Endothelial cell of umbilical vein (primary cell): ENCODE results near the gene NR3C2. TPM values are rescaled to one million over a fixed set of nuclear protein-coding genes. Genes with fewer than 3 reads are reported as not detected.

Source experiments
- BruUV-seq: library from RNA; stranded (reverse); fragments of 400-500 nt; replicated peaks from 2 replicates; lab custom pipeline; 2021; lab: Mats Ljungman, UMichigan
- CTCF ChIA-PET: fragments of 300-600, 350-600 bp; sonication (Branson Sonifier 250); formaldehyde crosslinking; loops from one replicate; lab custom pipeline; 2021; ENCODE audit warnings: antibody characterized with exemption, inconsistent platforms; lab: Charles Lee
- POLR2A ChIA-PET: fragments of 300-600, 350-600 bp; sonication (Branson Sonifier 250); formaldehyde crosslinking; loops from one replicate; lab custom pipeline; 2021; ENCODE audit warnings: antibody characterized with exemption, inconsistent platforms; lab: Charles Lee
- DNase-seq: peaks from one replicate; pipeline ENCODE4 v3.0.0-alpha.2; 2011; ENCODE audit warnings: low read depth, low spot score
- FAIRE-seq: peaks from 2 replicates; lab custom pipeline; 2011; peaks lifted over from hg19 to GRCh38; lab: Jason Lieb, UNC
- H2AFZ ChIP-seq: 2 replicates; pipeline ENCODE4 v1.6.0; 2012; ENCODE audit warnings: low read depth, low read length, control low read depth, inconsistent platforms
- H3K27ac ChIP-seq: 2 replicates; pipeline ENCODE4 v1.5.1; 2011; ENCODE audit warnings: low read depth, mild to moderate bottlenecking, control low read depth, low read length, moderate library complexity; ENCODE audit not compliant: insufficient read depth
- H3K27me3 ChIP-seq, 2 experiments: 2 replicates each; pipeline versions ENCODE4 v1.6.0 to v1.6.1; 2011; ENCODE audit warnings: low read length in 2 of 2, mixed read lengths in 1 of 2; ENCODE audit not compliant: control insufficient read depth in 2 of 2, insufficient read depth in 2 of 2
- H3K36me3 ChIP-seq, 2 experiments: 2 replicates in 1 of 2; 3 replicates in 1 of 2; pipeline ENCODE4 v1.5.1; 2011; ENCODE audit warnings: low read length in 2 of 2, mild to moderate bottlenecking in 1 of 2, moderate library complexity in 1 of 2; ENCODE audit not compliant: control insufficient read depth in 2 of 2, insufficient read depth in 2 of 2; ENCODE audit errors: extremely low read depth in 1 of 2
- H3K4me1 ChIP-seq: 3 replicates; pipeline ENCODE4 v1.5.1; 2011; ENCODE audit warnings: mild to moderate bottlenecking, low read length; ENCODE audit not compliant: control insufficient read depth, insufficient read depth; ENCODE audit errors: extremely low read depth
- H3K4me2 ChIP-seq: 2 replicates; pipeline ENCODE4 v1.6.1; 2011; ENCODE audit warnings: low read length, control low read depth, mixed read lengths; ENCODE audit not compliant: insufficient read depth
- H3K4me3 ChIP-seq, 3 experiments: fragments of 200-600 bp in 1 of 3; sonication (generic), shearing (Covaris generic) in 1 of 3; replicated peaks in 1 of 3; 2 replicates each; pipeline ENCODE4 v1.5.1; 2011 to 2016; ENCODE audit warnings: control low read depth in 3 of 3, low read length in 3 of 3, mild to moderate bottlenecking in 2 of 3, inconsistent platforms in 1 of 3, low read depth in 1 of 3, moderate library complexity in 1 of 3; ENCODE audit not compliant: insufficient read depth in 1 of 3
- H3K79me2 ChIP-seq: 2 replicates; pipeline ENCODE4 v1.6.0; 2012; ENCODE audit warnings: low read length, inconsistent platforms; ENCODE audit not compliant: control insufficient read depth, insufficient read depth
- H3K9ac ChIP-seq: replicated peaks from 2 replicates; pipeline ENCODE3; 2011; ENCODE audit warnings: low read length, control low read depth; ENCODE audit not compliant: insufficient read depth; ENCODE audit errors: extremely low read depth
- H3K9me1 ChIP-seq: replicated peaks from 3 replicates; pipeline ENCODE4 v1.6.0; 2011; ENCODE audit warnings: mild to moderate bottlenecking, low read length; ENCODE audit not compliant: control insufficient read depth, insufficient read depth; ENCODE audit errors: extremely low read depth
- H3K9me3 ChIP-seq: replicated peaks from 2 replicates; pipeline ENCODE4 v1.5.1; 2012; ENCODE audit warnings: low read length, inconsistent platforms; ENCODE audit not compliant: control insufficient read depth, insufficient read depth
- H4K20me1 ChIP-seq: replicated peaks from 2 replicates; pipeline ENCODE3; 2011; ENCODE audit warnings: mild to moderate bottlenecking, low read length; ENCODE audit not compliant: control insufficient read depth, insufficient read depth; ENCODE audit errors: extremely low read depth
- EZH2 ChIP-seq: IDR thresholded peaks from 2 replicates; pipeline ENCODE4 v1.6.1; 2012; ENCODE audit warnings: borderline replicate concordance, low read depth, mild to moderate bottlenecking, moderate library complexity, low read length, inconsistent platforms; ENCODE audit not compliant: severe bottlenecking
- FOS ChIP-seq: IDR thresholded peaks from 2 replicates; pipeline ENCODE4 v1.6.1; 2011; ENCODE audit warnings: mild to moderate bottlenecking, low read length, moderate library complexity, borderline replicate concordance; ENCODE audit not compliant: insufficient read depth
- GATA2 ChIP-seq: IDR thresholded peaks from 2 replicates; pipeline ENCODE4 v1.7.0; 2011; ENCODE audit warnings: low read depth, mild to moderate bottlenecking, moderate library complexity, mixed read lengths, low read length; ENCODE audit not compliant: insufficient read length, insufficient read depth
- JUN ChIP-seq: IDR thresholded peaks from 2 replicates; pipeline ENCODE4 v1.6.1; 2011; ENCODE audit warnings: borderline replicate concordance, low read depth; ENCODE audit not compliant: insufficient read length, insufficient read depth
- MAX ChIP-seq: IDR thresholded peaks from 2 replicates; pipeline ENCODE4 v1.6.1; 2011; ENCODE audit not compliant: insufficient read depth, insufficient read length
- MYC ChIP-seq: IDR thresholded peaks from one replicate; pipeline ENCODE4 v1.6.1; 2011; ENCODE audit warnings: mild to moderate bottlenecking, low read depth, low read length
- POLR2A ChIP-seq: IDR thresholded peaks from 2 replicates; pipeline ENCODE4 v1.6.1; 2012; ENCODE audit warnings: low read depth, mild to moderate bottlenecking, control low read depth, low read length
- POLR2AphosphoS5 ChIP-seq: IDR thresholded peaks from 2 replicates; pipeline ENCODE4 v1.6.1; 2012; ENCODE audit warnings: low read depth, mild to moderate bottlenecking, control low read depth, low read length, moderate library complexity; ENCODE audit not compliant: insufficient read depth
- dilution Hi-C: fragments of 300-500 bp; cut with MboI; formaldehyde crosslinking; loops from one replicate; pipeline ENCODE4 v1.15.0; 2019; ENCODE audit warnings: low sequenced_read_pairs; ENCODE audit not compliant: extremely low pct_ligation_motif_present
- intact Hi-C: fragments of 100-400 bp; cut with micrococcal nuclease; formaldehyde crosslinking; loops from one replicate; pipeline ENCODE4 v1.10.0; 2022
- polyA plus RNA-seq, 4 experiments: library from polyadenylated mRNA; depleted of rRNA in 3 of 4; stranded (reverse) in 3 of 4; unstranded in 1 of 4; fragments of >200 nt; gene quantifications; 2 replicates each; pipeline versions ENCODE4 v1.2.1 to v1.2.3, GENCODE V29; 2011 to 2012; ENCODE audit warnings: missing spikeins in 1 of 4
- total RNA-seq: library from RNA; stranded (reverse); gene quantifications from 2 replicates; pipeline ENCODE4 v1.2.3, GENCODE V29; 2021
- TF ChIP-seq, protein P1 (sequence below), 2 donors: IDR thresholded peaks; 1 replicate in 1 of 2; 2 replicates in 1 of 2; pipeline ENCODE4 v1.5.1; 2011; ENCODE audit warnings: low read length in 2 of 2, mild to moderate bottlenecking in 2 of 2, moderate library complexity in 2 of 2, control low read depth in 1 of 2, inconsistent platforms in 1 of 2, low read depth in 1 of 2; ENCODE audit not compliant: insufficient read depth in 1 of 2; ENCODE audit errors: extremely low read depth in 1 of 2

NR3C2 gene
- total and polyA plus RNA-seq, 2 donors (not counting 3 experiments of a cell fraction or from before 2014, with no cell fraction given) = 4.8 to 16.4 TPM

DNA sequence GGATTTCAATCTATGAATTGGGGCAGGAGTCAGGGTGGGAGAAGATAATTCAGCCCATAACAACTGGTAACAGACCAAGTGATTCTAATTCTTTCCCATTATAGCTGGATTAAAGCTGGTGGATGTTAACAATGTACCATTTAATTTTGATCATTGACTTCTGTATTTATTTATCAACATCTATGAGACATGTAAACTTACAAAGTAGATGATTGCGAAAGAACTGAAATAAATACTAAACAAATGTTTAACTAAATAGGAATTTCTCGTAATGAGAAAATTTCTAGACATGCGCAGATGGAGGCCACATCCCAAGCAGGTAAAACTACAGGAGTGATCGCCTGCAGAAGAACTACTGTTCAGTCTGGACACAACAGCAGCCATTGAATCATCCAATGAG lies 107.1 kb downstream of the NR3C2 start:
- H3K79me2 ChIP-seq = no peaks in the 10 kb centered on the region
- H3K27ac ChIP-seq = no peak overlapping the region
- no peak overlapping the region for H2AFZ ChIP-seq
- H3K4me2 ChIP-seq = no peak overlapping the region
- no peaks in the 10 kb centered on the region for H3K9me1 ChIP-seq
- H3K36me3 ChIP-seq = no peaks in the 10 kb centered on the region
- H3K4me3 ChIP-seq = no peak overlapping the region
- intact Hi-C loops = no loop called here
- no peaks in the 10 kb centered on the region for H3K9me3 ChIP-seq
- no peaks in the 10 kb centered on the region for H3K4me1 ChIP-seq
- H3K27me3 ChIP-seq = no peaks in the 10 kb centered on the region
- ChIA-PET POLR2A (no interaction called here), CTCF (no interaction called here)
- H4K20me1 ChIP-seq = no peaks in the 10 kb centered on the region
- BruUV-seq = no TSS peak
- no peak for TF ChIP-seq EZH2
- TF ChIP-seq MAX = no peak
- TF ChIP-seq POLR2AphosphoS5 = no peak
- dilution Hi-C loops = no loop called here
- no peak for FAIRE-seq
- H3K9ac ChIP-seq = no peak overlapping the region
- no peak for DNase-seq

GRCh38 chr4:148333265-148333664 lies 108.9 kb downstream of the NR3C2 start:
- intact Hi-C loops = no loop called here
- ChIA-PET CTCF (no interaction called here), POLR2A (no interaction called here)
- dilution Hi-C loops = no loop called here
- H3K27ac ChIP-seq = no peak overlapping the region
- H3K9me1 ChIP-seq = no peaks in the 10 kb centered on the region
- DNase-seq (no peak), FAIRE-seq (no peak)
- H3K36me3 ChIP-seq = no peaks in the 10 kb centered on the region
- TF ChIP-seq, protein P1, sequence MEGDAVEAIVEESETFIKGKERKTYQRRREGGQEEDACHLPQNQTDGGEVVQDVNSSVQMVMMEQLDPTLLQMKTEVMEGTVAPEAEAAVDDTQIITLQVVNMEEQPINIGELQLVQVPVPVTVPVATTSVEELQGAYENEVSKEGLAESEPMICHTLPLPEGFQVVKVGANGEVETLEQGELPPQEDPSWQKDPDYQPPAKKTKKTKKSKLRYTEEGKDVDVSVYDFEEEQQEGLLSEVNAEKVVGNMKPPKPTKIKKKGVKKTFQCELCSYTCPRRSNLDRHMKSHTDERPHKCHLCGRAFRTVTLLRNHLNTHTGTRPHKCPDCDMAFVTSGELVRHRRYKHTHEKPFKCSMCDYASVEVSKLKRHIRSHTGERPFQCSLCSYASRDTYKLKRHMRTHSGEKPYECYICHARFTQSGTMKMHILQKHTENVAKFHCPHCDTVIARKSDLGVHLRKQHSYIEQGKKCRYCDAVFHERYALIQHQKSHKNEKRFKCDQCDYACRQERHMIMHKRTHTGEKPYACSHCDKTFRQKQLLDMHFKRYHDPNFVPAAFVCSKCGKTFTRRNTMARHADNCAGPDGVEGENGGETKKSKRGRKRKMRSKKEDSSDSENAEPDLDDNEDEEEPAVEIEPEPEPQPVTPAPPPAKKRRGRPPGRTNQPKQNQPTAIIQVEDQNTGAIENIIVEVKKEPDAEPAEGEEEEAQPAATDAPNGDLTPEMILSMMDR (IDR thresholded peaks at IDR 0.05; ENCODE audit: extremely low read depth in 1 of 2, insufficient read depth in 1 of 2, low read depth in 1 of 2, low read length in 2 of 2) = no peak
- TF ChIP-seq FOS (no peak), EZH2 (no peak), MYC (no peak), GATA2 (no peak), POLR2A (no peak), POLR2AphosphoS5 (no peak), MAX (no peak), JUN (no peak)
- H3K9ac ChIP-seq = no peak overlapping the region
- no peak overlapping the region for H2AFZ ChIP-seq
- no peak overlapping the region for H3K4me3 ChIP-seq
- H3K4me2 ChIP-seq = no peak overlapping the region
- no peaks in the 10 kb centered on the region for H3K4me1 ChIP-seq
- H4K20me1 ChIP-seq = no peaks in the 10 kb centered on the region
- no peaks in the 10 kb centered on the region for H3K79me2 ChIP-seq
- BruUV-seq = no TSS peak
- H3K27me3 ChIP-seq = no peaks in the 10 kb centered on the region
- H3K9me3 ChIP-seq = no peaks in the 10 kb centered on the region
